DND-41 (cell line): Measurements from ENCODE around the gene GLYR1.

Experiments used
- EZH2 ChIP-seq: IDR thresholded peaks from 3 replicates; pipeline ENCODE4 v1.6.1; 2012; ENCODE audit warnings: borderline replicate concordance, low read depth, mild to moderate bottlenecking, moderate library complexity, low read length, inconsistent platforms; ENCODE audit not compliant: severe bottlenecking
- TF ChIP-seq, protein P1 (sequence below): IDR thresholded peaks from 2 replicates; pipeline ENCODE4 v1.5.1; 2012; ENCODE audit warnings: borderline replicate concordance, low read length, moderate library complexity, mild to moderate bottlenecking; ENCODE audit not compliant: poor library complexity, severe bottlenecking; ENCODE audit errors: extremely low read depth

DNA sequence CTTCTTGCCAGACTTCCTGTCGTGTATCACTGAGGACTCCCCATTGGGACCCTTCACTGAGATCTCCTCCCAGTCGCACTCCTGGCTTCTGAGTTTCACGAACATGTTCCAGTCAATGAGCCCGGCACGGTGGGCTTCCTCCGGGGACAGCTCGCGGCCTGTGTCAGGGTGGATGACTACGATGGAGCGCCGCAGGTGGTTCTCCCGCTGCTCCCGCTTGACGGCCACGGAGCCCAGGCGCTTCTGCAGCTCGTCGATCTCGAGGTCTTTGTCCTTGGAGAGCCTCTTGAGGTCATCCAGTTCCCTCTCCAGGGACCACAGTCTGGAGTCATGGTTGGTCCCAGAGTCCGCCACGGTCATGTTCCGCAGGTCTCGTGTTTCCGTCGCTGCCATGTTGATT is 36.4 kb upstream of the GLYR1 start:
- TF ChIP-seq, protein P1, sequence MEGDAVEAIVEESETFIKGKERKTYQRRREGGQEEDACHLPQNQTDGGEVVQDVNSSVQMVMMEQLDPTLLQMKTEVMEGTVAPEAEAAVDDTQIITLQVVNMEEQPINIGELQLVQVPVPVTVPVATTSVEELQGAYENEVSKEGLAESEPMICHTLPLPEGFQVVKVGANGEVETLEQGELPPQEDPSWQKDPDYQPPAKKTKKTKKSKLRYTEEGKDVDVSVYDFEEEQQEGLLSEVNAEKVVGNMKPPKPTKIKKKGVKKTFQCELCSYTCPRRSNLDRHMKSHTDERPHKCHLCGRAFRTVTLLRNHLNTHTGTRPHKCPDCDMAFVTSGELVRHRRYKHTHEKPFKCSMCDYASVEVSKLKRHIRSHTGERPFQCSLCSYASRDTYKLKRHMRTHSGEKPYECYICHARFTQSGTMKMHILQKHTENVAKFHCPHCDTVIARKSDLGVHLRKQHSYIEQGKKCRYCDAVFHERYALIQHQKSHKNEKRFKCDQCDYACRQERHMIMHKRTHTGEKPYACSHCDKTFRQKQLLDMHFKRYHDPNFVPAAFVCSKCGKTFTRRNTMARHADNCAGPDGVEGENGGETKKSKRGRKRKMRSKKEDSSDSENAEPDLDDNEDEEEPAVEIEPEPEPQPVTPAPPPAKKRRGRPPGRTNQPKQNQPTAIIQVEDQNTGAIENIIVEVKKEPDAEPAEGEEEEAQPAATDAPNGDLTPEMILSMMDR, result no peak
- TF ChIP-seq EZH2, result no peak
